Hindlimb muscle (tissue), 1 donor: Measurements from ENCODE around the gene MYO5B. TPM values are rescaled to one million over a fixed set of nuclear protein-coding genes. Genes with fewer than 3 reads are reported as not detected.
"Not testable (repeated sequence)": the region's sequence is repeated elsewhere in the genome, so short reads cannot be mapped to it uniquely, and the experiment has no call there.

Source experiments
- DNase-seq: peaks from one replicate; pipeline ENCODE4 v3.0.0-alpha.2; 2013
- polyA plus RNA-seq: library from polyadenylated mRNA; unstranded; fragments of 120-200 nt; gene quantifications from one replicate; pipeline ENCODE4 v1.2.1, GENCODE V29; 2013; ENCODE audit not compliant: insufficient read length

The MYO5B gene
- polyA plus RNA-seq, 1 donor: 1.7 TPM

DNA sequence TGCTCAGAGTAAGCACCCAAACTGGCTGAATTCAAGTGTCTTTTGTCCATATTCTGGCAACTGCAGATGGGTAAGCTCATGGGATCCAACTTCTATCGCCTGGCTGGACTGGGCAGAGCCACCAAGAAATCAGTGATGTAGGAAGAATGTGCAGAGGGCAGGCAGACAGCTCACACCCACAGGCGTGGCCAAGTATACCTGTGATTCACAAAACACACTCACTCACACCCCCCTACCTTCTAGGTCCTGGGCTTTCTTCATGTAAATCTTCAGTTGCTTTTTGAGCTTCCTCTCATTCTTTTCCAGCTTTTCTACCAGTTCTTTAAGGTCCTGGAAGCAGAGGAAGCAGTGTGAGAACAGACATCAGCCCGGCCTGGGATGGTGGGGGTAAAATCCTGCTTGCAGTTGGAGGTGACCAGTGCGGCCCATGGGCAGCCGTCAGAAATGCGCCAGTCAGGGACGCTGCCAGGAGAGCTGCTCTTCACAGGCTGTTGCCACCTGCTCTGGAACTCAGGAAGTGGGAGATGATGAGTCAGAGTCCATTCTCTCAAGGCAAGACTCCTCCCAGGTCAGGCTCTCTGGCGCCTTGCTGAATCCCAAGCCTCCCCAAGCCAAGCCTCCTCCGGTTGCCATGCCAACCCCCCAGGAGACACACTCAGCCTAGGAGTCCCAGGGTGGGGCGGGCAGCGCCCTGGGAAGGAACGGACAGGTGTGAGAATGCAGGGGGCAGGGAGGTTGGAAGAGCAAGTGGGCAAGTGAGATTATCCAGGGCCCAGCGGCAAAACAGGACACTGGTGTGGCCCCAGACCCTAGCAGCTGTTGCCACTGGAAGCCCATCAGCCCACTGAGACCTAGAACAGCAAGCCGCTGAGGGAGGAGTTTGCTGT, 345.4 kb downstream of the MYO5B start:
- DNase-seq: no peak

DNA sequence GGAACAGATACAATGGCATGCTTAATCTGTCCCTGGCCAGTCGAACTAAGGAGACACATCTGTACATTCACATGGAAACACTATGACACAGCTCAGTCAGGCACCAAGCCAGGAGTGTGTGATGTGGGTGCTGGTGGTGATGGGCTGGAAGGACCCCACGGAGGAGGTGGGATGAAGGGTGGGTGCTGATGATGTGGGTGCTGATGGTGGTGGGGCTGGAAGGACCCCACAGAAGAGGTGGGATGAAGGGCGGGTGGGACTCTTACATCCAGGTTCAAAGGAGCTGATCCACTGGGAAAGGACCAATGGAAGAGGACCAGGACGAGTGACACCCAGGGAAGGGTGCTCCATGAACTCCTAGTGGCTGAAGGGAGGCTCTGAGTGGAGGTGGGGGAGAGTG, 346.8 kb downstream of the MYO5B start:
- no peak for DNase-seq

DNA sequence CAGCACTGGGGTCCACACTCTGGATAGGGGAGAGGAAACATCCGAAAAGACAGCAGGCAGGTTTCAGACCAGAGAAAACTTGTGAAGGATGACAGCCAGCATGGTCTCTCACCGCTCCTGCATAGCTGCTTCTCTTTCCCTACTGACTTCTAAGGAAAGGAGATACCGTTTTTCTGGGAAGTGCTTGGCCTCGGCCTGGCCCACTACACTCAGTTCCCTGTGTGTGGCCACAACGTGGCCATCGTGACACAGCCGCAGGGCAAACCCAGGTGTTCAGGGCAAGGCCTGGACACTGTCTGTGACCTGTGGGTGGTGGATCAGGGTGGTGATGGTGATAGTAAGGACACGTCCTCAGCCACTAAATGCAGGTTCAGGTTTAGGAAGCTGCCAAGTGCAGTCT, 347.4 kb downstream of the MYO5B start:
- DNase-seq: no peak

DNA sequence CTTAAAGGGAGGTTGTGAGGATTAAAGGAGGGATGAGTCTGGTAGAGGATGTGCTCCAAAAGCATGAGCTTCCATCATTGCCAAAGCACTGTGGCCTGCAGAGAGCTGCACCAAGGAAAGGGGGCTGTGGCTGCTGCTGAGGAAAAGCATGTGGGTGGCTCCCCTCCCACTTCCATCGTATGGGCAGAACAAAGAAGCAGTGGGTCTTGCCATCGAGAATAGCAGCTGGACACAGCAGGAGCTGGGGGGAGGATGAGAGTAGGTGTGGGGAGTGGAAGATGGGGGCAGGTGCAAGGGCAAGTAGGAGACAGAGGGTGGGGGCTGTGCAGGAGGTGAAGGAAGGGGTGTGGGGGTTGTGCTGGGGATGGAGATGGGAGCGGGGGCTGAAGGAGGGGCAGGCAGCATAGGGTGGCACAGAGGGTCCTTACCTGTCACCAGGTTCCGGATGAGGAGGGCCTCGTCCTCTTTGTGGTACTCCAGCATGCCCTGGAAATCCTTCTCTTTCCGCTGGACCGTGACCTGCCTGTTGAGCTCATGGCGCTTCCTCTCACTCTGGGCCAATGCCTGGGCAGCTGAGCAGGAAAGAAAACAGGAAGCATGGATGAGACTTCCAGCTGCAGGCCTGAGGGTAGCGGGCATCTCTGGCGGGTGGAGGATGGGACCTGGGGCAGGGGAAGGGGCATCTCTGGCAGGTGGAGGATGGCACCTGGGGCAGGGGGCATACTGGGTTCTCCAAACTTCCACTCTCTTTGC, 348.1 kb downstream of the MYO5B start:
- no peak for DNase-seq

DNA sequence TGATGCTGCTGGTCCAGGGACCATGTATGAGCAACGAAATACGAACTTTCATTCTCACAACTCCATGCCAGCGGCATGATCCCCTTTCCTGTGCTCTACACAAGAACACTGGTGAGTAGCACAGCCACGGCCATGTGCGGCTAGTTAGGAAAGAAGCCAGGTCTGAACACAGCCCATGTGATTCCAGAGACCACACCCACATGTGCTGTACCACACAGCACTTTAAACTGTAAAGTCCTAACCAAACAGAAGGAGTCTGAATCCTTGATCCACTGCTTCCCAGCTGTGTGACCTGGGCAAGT, 348.6 kb downstream of the MYO5B start:
- DNase-seq: no peak

DNA sequence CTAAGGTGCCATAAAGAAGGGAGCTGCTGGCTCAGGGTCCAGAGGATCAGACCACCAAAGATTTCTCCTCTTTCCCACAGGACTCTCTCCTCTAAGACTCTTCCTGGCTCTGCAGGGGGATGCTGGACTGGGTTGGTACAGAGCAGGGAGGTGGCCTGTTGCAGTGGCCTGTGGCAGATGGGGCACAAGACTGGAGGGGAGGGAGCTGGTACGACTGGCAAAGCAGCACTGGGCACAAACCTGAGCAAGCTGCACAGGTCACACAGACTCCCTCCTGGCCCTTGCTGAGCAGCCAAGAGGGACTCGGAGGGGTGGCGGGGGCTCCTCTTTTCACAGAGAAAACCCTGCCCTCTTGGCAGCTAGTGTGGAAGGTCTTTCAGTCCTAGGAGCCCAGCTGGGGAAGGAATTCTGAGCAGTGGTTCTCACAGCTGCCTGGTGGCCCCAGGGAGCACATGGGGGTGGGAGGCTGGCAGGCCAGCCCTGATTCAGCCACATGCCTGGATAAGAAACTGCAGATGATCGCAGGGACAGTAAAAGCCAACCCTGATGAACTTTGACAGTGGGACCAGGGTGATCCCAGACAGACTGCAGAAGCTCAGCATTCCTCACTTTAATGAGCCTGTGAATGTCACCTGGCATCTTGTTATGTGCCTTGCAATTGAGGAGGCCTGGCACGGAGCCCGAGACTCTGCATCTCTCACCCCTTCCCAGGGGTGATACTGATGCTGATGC, 349.2 kb downstream of the MYO5B start:
- no peak for DNase-seq

DNA sequence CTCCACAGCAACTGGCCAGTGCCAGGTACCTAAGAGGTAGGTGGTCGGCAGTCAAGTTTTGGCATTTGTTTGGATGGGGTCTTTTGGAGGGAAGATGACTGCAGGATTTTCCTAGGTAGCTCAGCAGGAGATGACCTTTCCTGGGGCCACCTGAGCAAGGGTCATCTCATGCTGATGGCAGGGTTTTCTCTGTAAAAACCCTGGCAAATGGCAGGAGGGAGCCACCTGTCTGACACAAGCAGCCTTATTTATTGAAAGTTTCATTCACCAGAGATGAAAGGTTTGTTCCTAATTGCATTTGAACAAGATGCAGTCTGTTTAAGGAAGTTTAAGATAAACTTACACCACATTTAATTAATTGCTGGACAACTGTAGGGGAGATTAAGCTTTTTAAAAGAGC, 350.0 kb downstream of the MYO5B start:
- DNase-seq: no peak

DNA sequence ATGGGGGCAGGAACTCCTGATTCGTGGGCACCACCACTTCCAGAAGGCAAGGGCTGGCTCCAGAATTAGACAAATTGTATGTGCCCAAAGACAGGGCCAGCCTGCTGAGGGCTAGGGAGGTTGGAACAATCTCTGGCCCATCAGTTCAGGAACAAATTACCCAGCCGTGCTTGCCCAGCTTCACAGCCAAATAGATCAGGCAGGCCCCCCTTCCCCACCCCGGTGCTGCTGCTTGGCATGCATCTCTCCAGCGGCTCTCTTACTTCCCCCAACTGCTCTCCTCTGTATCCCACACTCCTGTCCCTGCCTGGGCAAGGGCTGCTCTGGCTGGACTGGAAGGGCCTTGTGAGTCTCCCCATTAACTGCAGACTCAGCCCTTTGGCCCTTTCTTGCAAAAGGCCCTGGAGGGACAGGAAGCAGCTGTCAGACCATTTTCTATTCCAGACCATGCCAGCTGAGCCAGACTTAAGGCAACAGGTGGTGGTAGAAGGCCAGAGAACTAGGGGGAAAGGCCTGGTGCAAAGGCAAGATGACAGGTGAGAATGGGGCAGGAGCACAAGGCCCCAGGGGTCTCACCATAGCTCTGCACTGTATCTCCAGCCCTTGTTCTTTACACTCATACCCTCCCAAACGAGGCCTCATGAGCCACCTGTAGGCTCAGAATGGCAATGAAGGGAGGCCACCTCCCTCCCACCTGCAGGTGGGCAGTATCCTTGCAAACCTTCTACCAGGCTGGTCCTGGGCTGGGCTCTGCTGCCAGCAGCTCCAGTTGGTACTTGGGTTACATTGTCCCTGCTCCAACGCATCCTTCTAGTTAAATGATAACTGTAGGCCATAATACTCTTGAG, 350.9 kb downstream of the MYO5B start:
- no peak for DNase-seq

DNA sequence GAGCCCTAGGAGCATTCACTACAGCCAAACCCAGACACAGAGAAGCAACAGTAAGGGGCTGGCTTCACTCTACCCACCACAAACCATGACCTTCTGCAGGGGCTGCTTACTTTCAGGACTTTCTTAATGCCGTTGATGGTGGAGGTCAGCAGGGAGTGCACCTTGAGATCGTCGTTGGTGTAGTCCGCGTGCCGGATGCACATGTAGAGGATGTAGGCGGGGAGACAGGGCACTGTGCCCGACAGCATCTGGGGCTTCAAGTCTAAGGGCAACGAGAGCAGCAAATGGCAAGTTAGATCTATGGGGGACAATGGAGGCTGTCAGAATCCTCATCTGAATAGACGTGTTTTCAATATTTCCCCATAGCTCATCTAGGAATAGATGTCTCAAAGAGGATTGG, 351.8 kb downstream of the MYO5B start:
- DNase-seq: no peak

DNA sequence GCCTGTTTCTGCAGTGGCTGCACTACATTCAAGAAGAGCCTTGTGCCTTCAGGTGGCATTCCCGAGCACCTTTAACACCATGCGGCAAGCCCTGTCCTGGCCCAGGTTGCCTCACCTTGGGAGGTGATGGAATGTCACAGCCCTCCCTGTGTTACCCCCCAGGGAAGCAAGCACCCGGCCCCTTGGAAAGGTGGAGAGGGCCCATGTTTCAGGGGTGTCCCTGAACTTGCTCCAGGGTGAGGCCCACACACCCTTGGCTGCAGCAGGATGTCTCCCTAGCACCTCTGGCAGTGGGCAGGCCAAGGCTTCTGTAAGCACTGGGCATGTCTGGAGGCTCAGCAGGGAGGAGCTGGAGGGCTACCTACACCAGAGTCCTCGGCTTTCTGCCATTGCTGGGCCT, 352.3 kb downstream of the MYO5B start:
- DNase-seq: no peak

DNA sequence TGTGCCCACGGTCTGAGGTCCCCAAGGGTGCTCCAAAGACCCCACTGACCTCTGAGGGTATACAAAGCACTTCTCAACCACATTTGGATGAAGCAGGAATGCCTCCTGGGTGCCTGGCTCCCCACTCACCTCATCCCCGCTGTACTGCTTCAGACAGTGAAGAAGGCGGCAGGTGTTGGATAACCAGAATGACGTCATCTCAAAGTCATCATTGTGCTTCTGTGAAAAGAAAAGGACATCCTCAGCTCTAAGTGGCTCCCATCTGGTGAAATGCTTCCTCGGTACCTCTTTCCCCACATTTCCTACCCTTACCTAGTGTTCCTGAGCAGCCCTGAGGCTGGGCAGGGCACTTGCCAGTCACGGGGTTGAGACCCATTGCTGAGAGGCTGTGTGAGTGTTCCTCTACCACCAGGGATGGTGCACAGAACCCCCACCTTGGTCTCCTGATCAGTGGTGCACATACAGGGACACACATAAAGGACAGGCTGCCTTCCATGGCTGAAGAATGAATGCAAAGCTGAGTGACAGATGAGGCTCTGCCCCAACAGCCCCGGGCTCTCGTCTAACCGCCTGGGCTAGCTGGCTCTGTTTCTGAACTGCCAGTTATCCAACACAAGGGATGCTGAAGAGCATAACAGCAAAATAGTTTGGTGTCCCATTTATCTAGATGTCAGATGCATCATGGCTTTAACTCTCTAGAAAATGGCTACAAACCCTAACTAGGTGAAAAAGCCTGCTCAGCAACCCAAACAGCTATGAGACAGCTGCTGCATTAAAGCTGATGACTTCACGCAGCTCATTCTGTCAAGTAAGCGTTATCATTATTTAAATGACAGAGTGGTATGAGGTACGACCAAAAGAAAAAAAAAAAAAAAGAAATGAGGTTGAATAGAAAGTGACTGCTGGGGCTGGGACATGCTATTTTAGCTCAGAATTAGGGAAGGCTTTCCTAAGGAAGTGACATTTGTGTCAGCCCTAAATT, 353.4 kb downstream of the MYO5B start:
- DNase-seq: no peak

DNA sequence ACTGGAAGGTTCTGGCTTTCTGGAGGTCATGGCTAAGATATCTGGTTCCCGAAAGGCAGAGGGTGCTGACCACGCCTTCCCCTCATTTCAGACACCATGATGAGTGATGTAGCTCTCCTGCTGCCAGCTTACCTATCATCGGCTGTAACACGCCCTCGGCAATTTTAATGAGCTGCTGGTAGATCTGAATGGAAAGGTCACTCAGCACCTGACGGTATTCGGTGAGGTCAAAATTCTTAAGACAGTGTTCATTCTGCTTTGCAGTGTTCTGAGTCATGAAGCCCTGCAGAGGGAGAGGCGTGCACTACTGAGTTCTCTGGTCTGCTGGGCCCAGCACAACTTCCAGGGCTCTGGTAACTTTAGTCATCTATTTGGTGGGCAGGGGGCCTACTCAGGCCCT, 355.9 kb downstream of the MYO5B start:
- no peak for DNase-seq

DNA sequence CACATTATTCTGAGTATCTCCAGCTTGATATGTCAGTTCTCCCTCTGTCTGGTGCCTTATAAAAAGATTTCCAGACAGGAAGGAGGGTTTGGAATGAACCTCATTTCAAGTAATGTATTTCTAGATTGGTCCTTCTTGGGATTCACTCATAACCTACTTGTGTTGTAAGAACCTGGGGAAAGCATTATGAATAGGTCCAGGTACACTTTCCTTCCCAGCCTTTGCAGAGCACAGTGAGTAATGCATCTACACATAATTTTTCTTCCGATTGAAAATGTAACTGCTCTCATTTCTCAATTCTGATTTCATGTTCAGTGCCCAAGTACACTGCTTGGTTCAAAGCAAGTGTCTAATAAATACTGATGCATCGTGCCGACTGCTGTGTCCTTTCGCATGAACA, 356.6 kb downstream of the MYO5B start:
- no peak for DNase-seq

DNA sequence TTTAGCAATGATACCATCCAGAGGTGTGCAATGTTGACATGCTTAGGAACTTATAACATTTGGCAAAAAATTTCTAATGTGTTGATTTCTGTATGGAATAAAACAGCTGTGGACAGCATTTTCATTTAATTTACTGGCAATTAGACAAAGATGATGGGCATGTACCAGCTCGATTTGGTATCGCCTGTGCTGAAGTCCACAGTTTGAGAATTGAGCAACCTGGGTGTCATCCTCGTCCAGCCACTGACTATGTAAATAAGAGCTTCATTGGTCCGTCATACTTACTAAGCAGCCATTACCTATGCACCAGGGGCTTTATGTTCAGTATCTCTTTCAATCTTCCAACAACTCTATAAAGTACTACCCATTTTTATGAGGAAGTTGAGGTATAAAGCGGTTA, 357.1 kb downstream of the MYO5B start:
- DNase-seq: no peak

DNA sequence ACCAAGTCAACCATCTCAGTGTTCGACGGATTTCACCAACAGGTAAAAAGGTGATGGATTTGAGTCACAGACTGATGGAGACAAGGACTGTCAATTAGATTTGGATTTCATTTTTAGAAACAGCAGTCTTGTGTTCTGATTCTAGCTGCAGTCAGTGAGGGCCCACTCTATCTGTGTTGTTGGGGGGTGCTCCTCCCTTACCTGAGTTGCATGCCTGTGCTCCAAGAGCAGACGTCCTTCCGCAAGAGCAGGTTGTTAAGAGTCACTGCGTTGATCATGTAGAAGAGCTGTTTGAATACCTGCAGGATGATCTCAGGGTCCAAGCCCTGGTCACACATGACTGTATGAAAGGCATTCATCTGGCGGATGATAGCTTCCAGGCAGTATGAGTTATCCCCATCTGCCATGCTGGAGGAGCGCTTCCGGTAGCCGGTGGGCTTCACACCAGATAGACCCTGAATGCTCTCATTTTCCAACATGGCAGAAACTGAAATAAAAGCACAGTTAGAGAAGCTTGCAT, 357.6 kb downstream of the MYO5B start:
- DNase-seq: not testable (repeated sequence)

DNA sequence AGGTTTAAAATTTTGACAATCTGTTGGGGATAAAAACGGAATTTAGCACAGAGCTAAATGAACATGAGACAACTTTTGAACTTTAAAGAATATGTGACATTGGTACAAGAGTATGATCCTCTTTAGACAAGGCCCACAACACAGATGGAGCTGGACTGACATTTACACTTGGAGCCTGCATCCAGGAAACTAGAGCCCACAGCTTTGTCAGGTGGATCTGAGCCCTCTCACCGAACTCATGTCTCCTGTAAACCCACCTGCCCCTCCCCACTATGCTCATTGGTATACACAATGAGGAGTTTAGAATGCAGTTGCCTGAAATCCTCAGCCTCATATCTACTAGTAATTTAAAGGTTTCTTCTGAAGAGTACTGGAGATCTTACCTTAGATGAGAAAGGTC, 359.5 kb downstream of the MYO5B start:
- DNase-seq: no peak

DNA sequence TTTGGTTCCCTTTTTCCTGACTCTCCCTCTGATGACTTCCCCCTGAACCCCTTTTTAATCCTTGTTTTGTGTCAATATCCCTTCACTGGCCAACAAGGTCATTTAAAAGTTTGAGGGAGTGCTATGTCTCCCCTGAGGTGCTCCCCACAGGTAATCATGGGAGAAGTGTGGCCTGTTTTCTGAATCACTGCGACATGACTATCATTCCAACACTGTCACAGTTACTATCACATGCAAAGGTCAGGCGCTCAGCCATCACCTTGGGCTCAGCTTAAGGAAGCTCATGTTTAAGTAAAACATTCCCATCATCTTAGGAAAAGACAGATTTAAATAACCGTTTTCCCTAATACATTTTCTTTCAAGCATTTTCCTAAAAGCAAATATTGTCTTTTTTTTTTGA, 360.7 kb downstream of the MYO5B start:
- DNase-seq: no peak

DNA sequence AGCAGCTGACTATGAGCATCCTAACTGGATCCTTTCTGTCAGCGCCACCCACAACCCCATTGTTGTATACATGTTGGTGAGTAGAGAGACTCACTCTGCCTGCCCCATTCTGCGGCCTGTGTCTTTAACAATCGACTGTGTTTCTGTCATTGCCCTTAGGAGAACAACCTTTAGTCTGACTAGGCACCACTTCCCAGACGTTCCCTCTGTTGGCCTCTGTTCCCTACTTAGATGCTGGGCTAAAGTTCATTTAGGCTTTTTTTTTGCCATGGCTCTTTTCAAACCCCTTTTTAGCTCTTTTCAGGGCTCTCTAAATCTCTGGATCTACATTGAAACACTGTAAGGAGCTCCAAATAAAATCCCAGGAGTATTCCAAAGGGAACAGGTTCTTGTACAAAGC, 361.1 kb downstream of the MYO5B start:
- no peak for DNase-seq

DNA sequence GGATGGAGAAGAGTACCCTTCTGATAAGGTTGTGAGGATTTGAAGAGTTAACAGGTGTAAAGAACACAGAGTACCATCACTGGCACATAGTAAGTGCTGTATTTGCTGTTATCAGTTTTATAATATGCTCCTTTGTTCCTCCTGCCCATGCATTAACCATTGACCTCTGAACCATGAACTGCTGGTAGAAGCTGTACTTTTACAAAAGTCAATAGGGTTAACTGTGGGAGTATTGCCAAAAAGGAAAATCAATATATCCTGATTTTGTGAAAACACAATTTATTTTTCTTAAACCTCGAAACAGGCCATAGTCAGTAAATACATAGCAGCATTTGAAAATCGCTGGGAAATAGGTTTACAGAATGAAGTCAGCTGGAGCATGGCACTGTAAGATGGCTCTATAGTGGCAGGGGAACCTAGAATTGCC, 362.7 kb downstream of the MYO5B start:
- no peak for DNase-seq

DNA sequence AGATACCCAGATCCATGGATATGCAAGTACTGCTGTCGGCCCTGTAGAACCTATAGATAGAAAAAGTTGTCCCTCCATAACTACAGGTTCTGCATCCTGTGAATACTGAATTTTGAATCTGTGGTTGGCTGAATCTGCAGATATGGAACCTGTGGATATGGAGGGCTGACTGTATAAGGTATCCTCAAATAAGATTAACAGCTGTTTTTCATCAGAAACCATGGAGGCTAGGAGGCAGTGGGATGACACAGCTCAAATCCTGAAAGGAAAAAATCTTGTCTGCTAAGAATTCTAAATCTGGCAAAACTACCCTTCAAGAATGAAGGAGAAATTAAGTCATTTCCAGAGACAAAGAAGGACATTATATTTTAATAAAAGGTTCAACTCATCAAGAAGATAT, 367.0 kb downstream of the MYO5B start:
- DNase-seq: no peak
